Measurements from ENCODE around the gene SLC6A4.

Gene SLC6A4

GRCh38 chr17:30238387-30239088, 3.0 kb upstream of the SLC6A4 start:
- DNase-seq: no peak

- no peak for DNase-seq
These were observed 2.5 kb upstream of the SLC6A4 start for GRCh38 chr17:30238003-30238344.

GRCh38 chr17:30237296-30238002, 2.0 kb upstream of the SLC6A4 start:
- no peak for DNase-seq

- peak; percentile 55 for DNase-seq
These were observed 1.3 kb upstream of the SLC6A4 start for GRCh38 chr17:30236766-30237165.

- DNase-seq: no peak
These were observed 764 bp upstream of the SLC6A4 start for GRCh38 chr17:30236297-30236624.

- no peak for DNase-seq
These were observed 533 bp downstream of the SLC6A4 start for GRCh38 chr17:30234964-30235363.

GRCh38 chr17:30234296-30234695, 1.2 kb downstream of the SLC6A4 start:
- DNase-seq: no peak

- no peak for DNase-seq
These were observed 2.6 kb downstream of the SLC6A4 start for GRCh38 chr17:30232824-30233427.

- no peak for DNase-seq
These were observed 3.3 kb downstream of the SLC6A4 start for GRCh38 chr17:30232015-30232823.

GRCh38 chr17:30230596-30231125, 4.8 kb downstream of the SLC6A4 start:
- no peak for DNase-seq

- DNase-seq: peak; percentile 55
These were observed 5.5 kb downstream of the SLC6A4 start for GRCh38 chr17:30230009-30230408.

- DNase-seq: no peak
These were observed 6.5 kb downstream of the SLC6A4 start for GRCh38 chr17:30229012-30229411.

GRCh38 chr17:30228011-30228410, 7.5 kb downstream of the SLC6A4 start:
- DNase-seq: peak; percentile 27

GRCh38 chr17:30226878-30227277, 8.6 kb downstream of the SLC6A4 start:
- DNase-seq: no peak

GRCh38 chr17:30225919-30226553, 9.5 kb downstream of the SLC6A4 start:
- DNase-seq: no peak

GRCh38 chr17:30225112-30225511, 10.4 kb downstream of the SLC6A4 start:
- DNase-seq: no peak

- DNase-seq: no peak
These were observed 11.0 kb downstream of the SLC6A4 start for GRCh38 chr17:30224419-30224960.

- DNase-seq: no peak
These were observed 12.7 kb downstream of the SLC6A4 start for GRCh38 chr17:30222721-30223175.

GRCh38 chr17:30222251-30222650, 13.2 kb downstream of the SLC6A4 start:
- no peak for DNase-seq

- no peak for DNase-seq
These were observed 14.2 kb downstream of the SLC6A4 start for GRCh38 chr17:30221346-30221745.

GRCh38 chr17:30220414-30220813, 15.1 kb downstream of the SLC6A4 start:
- DNase-seq: no peak

GRCh38 chr17:30219833-30220232, 15.7 kb downstream of the SLC6A4 start:
- no peak for DNase-seq
